Cerebellar cortex (tissue), 1 donor: ENCODE data around the gene SH3RF3.
"Not testable (repeated sequence)": the region's sequence is repeated elsewhere in the genome, so short reads cannot be mapped to it uniquely, and the experiment has no call there.

Experiments used
- DNase-seq: peaks from one replicate; pipeline ENCODE4 v3.0.0-alpha.2; 2015; ENCODE audit warnings: low spot score

SH3RF3 gene

DNA sequence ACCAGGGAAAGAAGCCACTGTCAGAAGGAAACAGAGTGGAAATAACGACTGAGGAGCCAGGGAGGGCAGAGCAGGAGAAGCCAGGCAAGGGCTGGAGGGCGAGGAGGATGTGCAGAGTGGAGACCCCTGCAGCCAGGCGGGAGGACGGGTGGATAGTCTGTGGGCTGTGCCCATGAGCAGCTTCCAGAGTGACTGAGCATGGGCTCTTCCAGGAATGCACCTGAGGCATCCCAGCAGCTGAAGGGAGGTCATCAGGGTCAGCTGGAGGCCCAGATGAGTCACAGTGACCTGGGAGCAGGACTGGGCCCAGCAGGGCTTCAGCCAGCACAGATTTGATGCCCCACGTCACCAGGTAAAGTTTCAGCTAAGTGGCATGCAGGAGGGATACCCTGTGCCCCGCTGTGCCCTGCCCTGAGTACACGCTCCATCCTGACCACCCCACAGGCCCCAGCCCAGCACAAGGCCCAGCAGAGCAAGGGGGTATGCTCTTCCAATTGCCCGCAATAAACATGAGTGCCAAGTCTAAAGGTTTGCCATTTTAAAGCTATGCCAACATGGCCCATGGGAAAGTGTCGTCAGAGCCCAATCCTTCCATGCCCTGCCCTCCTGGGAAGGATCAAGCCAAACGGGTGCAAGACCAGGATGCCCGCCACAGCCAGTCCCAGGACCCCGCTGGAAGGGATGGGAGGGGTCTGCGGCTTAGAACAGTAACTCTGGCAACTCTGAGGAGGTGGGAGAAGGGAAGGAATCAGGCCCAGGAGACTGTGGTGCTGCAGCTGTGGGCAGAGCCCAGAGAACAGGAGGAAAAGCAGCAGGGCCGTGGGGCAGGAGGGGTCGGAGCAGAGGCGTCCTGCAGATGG lies 399.1 kb downstream of the SH3RF3 start:
- DNase-seq = no peak

DNA sequence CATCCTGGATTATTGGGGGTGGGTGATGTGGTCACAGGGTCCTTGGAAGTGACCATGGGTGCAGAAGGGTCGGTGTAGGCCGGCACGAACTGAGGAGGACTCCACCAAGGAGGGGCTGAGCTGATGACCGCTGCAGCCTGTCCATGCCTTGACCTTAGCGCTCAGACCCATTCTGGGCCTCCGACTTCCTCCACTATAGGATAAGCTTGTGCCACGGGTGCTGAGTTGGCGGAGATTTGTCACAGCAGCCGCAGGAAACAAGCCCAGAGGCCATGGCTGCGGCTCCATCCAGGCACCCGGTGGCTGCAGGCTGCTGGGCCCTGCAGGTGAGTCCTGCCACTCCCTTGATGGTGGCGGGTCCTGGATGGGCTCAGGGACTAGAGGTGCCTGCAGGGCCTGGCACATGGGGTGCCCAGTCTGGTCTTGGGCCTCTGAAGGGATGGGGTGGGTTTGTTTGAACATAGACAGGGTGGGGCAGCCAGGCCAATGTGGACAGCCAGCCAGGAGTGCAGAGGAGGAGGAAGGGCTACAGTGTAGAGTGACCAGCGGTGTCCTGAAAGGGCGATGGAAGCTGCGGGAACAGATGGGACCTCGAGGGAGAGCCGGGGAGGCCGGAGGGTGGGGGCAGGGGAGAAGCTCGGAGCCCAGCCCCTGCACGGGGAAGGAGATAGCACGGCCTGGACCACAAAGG lies 400.0 kb downstream of the SH3RF3 start:
- DNase-seq = no peak

DNA sequence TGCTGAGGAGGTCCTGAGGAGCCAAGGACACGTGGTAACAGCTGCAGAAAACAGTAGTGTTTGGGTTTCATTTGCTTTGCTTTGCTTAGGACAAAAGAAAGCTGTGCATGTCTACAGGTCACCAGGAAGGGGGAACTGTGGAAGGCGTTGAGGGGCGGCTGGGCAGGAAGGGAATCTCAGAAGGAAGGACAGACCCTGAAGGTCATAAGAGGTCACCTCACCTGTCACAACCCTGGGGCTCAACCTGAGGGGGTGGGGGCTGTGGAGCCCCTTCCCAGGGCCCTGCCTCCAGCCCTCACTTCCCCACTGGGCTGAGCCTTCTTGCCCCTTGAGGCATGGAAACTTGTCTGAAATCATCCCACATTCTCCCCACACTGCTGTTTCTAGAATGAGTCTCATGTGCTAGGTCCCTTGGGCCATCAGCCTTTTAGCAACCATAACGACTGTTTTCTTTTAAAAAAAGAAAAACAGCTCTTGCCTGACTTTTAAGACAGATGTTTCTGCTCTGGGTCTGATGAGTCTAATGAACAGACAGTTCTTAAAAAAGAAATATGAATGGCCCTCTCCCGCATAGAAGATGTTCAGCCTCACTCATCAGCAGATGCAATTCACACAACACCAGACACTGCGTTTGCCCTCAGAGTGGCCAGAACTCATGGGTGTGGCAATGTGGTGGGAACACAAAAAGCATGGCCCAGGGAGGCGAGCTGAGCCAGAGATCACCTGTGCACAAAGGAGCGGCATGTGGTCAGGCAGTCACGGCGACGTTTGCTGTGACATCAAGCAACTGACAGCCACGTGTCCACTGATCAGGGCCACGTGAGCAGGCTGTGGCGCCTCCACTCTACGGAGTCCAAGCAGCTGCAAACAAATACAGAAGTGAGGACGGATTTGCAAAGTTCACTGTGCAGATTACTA lies 400.8 kb downstream of the SH3RF3 start:
- DNase-seq = no peak

DNA sequence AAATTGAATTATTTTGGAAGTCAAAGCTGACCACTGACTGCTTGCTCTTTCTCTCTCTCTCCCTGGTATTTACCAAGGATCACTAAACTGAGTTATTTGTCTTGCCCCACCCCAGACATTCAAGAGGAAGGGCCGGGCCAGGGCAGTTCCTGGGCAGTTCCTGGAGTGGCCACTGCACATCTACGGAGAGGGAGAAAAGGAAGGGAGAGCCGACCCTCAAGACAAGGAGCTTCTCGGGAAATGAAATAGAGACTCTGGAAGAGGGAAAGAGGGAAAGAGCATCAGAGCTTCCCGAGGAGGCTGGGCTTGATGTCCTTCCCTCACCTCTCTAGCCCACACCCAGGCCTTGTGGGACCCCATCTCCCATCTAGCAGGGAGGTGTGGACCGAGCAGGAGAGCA lies 401.7 kb downstream of the SH3RF3 start:
- no peak for DNase-seq

DNA sequence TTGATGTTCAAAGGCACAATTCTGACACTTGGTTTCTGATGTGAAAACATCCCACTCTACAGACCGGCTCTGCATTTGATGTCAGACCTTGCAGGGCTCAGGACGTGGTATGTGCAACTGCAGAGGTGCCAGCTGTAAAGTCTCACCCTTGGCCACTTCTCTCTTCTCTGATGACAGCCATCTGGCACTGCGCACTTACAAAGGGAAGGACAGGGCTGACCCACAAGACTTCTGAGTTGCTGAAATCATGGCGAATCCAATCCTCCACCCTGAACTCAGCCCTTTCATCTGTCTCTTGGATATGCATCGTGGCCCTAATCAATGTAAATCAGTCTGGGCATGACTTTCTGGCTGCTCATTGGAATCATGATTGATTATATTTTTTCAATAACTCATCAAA lies 402.2 kb downstream of the SH3RF3 start:
- DNase-seq = no peak

DNA sequence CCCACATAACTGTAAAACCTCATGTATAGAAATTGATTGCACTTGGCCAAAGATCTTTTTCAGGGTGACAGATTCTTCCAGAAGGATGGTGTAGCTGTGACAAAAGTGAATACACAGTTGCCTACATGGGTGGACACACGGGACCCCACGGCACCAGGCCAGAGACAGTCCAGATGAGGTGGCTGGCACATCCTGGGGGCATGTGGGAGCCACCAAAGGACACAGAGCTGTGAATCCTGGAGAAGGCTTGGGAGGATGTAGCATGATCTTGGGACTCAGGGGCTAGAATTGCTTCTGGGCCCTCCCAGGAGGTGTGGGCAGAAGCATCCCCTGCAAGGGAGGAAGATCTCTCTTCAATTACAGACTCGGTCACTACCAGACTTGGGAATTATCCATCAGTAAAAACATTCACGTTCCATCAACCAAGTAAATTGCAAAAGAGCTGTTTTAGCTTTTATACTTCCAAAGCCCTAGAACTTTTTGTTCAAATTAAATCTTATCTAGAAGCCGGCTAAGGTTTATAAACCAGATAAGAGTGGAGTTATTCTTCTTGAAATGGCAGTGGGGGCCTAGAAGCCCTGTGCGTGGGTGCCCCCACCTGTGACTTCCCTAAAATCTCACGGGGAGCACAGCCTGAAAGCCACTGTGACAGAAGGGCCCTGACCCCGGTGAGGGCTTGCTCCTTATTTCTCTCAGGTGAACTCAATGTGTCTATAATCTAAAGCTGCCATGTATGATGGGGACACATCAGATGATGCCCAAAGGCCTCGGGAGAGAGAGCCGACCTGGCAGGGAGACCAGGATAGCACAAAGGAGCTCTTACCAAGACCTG lies 403.1 kb downstream of the SH3RF3 start:
- no peak for DNase-seq

DNA sequence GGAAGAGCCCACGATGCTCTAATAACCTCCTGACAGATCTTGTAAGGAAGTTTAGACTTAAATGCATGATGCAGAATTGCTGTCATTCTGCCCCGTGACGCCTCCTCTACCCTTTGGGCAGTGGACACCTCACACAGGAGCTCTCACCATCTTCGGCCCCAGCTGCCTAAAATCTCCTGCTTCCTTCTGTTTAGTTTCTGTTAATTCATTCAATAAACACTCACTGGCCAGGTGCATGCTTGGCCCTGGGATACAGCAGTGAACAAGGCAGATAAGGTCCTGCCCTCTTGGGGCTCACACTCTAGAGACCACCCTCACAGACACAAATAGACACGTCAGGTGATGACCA lies 403.7 kb downstream of the SH3RF3 start:
- no peak for DNase-seq

DNA sequence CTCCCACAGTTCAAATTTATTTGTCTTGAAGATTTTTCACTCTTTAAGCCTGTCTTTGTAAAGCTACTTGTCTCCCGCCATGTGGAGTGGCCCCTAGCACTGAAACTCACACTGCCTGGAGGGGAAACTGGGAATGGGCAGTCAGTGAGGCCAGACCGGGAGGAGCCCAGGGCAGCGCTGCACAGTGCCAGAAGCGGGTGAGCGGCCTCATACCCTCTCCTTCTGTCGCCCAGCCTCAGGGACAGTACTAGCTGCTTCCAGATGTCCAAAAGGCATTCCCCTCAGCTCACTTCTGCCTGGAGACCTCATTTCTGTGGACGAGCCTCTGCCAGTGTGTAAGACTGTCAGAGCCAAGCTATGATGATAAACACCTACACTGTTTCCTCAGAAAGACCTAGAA lies 404.8 kb downstream of the SH3RF3 start:
- no peak for DNase-seq

DNA sequence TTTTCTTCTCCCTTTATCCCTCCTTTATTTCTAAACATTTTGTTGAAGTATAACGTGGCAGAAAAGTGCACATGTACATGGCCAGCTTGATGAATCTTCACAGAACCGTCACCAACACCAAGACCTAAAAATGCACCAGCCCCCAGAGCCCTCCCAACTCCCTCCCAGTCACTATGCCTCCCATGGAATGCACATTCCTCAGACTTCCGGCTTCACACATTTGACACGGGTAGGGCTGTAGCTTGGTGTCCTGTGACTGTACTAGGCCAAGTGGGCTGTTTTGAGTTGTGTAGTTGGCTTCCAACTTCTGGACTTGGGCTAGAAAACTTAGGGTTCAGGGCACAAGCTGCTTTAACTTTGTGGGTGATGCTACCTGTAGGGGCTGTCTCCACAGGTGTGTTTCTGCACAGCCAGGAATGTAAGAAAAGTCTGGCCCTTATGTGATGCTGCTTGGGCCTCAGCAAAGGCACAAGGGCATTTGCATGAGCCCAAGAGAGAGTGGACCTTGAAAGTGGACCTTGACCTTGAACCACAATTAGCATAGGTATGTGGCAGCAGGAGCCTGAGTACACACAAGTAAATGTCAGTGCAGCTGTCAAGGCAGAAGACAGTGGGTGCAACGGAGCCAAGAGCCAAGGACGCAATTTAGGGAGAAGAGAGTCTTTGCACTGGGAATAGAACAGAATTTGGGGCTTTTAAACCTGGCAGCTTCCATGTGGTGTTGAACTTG lies 406.4 kb downstream of the SH3RF3 start:
- DNase-seq = no peak

DNA sequence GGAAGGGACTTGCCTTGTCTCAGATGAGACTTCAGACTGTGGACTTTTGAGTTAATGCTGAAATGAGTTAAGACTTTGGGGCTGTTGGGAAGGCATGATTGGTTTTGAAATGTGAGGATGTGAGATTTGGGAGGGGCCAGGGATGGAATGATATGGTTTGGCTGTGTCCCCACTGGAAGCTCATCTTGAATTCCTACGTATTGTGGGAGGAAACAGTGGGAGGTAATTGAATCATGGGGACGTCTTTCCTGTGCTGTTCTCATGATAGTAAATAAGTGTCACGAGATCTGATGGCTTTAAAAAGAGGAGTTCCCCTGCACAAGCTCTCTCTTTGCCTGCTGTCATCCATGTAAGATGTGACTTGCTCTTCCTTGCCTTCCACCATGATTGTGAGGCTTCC lies 407.6 kb downstream of the SH3RF3 start:
- not testable (repeated sequence) for DNase-seq

DNA sequence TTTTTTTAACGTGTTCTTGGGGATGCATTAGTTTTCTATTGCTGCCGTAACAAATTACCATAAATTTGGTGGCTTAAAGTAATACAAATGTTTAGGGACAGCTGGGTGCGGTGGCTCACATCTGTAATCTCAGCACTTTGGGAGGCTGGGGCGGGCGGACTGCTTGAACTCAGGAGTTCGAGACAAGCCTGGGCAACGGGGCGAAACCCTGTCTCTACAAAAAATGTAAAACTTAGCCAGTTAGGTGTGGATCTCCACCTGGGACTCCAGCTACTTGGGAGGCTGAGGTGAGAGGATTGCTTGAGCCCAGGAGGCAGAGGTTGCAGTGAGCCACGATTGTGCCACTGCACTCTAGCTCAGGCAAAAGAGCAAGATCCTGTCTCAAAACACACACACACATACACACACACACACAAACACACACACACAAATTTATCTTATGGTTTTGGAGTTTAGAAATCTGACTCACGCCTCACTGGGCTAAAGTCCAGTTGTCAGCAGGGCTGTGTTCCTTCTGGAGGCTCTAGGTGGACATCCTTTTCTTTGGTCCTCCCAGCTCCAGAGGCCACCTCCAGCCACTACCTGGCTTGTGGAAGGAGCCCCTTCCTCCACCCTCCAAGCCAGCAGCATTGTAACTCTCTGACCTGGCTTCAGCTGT lies 408.7 kb downstream of the SH3RF3 start:
- no peak for DNase-seq

DNA sequence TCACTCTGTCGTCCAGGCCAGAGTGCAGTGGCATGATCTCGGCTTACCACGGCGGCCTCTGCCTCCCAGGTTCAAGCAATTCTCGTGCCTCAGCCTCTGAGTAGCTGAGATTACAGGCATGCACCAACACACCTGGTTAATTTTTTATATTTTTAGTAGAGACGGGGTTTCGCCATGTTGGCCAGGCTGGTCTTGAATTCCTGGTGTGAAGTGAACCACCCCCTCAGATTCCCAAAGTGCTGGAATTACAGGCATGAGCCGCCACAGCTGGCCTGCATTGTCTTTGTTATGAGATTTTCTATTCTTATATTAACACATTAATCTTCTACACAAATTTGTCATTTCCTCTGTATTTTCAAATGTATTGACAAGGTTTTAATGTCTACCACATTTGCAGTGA lies 409.5 kb downstream of the SH3RF3 start:
- DNase-seq = no peak

DNA sequence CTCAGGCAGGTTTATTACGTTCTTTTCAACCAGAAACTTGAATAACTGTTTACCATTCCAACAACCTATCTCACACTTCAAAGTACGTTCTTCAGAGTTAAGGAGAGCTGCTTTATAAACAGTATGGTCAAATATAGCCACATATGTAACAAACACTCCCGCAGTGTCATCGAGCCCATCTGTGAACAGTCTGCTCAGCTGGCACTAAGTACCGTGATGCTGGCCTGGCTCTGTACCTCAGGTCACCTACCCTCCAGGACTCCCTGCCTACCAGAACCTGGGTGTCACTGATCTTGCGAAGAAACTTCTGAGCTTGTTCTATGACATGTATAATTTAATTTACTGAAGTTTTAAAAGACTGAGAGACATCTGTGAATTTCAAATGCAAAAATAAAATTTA lies 413.4 kb downstream of the SH3RF3 start:
- no peak for DNase-seq

DNA sequence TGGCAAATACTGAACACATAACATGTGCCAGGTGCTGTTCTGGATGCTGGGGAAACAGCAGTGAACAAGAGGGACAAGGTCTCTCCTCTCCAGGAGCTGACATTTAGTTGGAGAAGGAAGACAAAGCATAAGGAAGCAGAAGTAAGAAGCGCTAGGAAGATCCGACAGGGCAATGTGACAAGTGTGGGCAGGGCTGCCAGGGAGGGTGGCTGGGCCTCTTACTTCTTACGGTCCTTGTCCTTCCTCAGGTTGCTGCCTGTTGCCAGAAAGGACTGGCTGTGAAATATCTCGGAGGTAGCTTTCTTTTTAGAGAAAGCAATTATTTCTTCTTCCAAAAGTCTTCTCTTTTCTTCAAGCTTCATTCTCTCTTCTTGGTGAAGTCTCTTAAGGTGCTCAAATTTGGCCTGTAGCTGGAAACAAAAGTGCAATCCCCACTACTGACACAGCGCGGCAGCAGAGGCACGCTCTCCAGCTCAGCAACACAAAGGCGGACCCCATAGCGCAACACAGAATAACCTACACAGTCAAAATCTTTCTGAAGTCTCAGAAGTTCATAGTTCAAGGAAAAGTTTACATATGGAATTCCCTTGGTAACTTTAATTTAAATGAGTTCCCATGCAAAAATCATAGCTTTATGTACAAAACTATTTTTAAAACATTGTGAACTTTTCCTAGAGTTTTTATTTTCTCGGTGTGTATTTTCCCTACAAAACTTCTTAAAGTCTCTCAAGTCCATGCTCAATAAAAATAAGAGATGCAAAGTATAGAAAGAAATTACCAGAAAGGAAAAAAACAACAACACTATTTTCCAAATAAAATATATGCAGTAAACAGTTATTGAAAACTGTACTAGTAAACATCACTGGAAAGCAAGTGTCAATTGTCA lies 417.1 kb downstream of the SH3RF3 start:
- peak; percentile 68 for DNase-seq

DNA sequence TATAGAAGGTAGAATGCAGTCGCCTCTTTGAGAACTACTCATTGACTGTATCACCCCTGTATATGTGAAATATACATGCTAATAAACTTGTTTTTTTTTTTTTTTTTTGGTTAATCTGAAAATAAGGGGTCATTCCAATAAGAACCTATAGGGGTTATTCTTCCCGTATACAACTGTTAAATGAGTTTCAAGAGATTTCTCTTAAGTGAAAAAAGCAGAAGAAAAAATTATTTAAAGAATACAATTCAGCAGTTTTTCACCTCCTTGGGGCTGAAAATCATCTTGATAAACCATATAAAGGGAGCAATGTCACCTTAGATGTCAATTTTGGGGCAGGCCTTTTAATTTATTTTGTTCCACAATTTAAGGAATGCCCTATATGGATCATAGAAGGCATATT lies 418.3 kb downstream of the SH3RF3 start:
- no peak for DNase-seq

DNA sequence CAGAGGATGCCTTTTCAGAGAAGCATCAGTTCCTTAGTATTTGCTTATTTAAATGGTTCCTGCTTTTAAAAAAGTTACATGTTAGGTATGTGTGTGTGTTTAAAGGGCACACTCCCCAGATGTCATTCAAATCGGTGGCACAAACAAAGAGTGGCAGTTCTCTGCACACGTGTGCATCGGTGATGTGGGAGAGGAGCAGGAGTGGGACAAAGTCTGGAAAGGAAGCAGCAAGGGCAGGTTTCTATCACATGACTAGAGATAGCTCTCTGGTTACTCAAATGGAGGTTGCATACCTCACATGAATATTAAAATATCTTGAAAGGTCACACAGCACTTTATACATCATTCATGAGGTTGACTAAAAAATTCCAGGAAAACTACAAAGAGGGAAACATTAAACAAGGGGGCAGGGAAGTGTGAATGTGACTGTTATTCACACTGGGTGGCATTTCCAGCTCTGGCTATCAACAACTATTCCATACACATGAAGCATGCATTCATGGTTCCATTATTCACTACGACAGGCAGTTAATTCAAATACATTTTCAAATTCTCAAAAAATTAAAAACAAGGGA lies 420.1 kb downstream of the SH3RF3 start:
- no peak for DNase-seq
